ENCODE results near the gene EHBP1L1. TPM values are rescaled to one million over a fixed set of nuclear protein-coding genes. Genes with fewer than 3 reads are reported as not detected.

EHBP1L1 gene
- total and polyA plus RNA-seq, 2 of the 13 experiments (the other 11 are each of a cell fraction or from before 2014, with no cell fraction given) = 8.3 to 10.6 TPM

- TF ChIP-seq, protein P1, sequence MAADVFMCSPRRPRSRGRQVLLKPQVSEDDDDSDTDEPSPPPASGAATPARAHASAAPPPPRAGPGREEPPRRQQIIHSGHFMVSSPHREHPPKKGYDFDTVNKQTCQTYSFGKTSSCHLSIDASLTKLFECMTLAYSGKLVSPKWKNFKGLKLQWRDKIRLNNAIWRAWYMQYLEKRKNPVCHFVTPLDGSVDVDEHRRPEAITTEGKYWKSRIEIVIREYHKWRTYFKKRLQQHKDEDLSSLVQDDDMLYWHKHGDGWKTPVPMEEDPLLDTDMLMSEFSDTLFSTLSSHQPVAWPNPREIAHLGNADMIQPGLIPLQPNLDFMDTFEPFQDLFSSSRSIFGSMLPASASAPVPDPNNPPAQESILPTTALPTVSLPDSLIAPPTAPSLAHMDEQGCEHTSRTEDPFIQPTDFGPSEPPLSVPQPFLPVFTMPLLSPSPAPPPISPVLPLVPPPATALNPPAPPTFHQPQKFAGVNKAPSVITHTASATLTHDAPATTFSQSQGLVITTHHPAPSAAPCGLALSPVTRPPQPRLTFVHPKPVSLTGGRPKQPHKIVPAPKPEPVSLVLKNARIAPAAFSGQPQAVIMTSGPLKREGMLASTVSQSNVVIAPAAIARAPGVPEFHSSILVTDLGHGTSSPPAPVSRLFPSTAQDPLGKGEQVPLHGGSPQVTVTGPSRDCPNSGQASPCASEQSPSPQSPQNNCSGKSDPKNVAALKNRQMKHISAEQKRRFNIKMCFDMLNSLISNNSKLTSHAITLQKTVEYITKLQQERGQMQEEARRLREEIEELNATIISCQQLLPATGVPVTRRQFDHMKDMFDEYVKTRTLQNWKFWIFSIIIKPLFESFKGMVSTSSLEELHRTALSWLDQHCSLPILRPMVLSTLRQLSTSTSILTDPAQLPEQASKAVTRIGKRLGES (CRISPR knock-in tag; IDR thresholded peaks at IDR 0.05; ENCODE audit: borderline replicate concordance) = no peak; the same call in 1 of the 2 replicates
- TF ChIP-seq KLF9 (CRISPR knock-in tag; IDR thresholded peaks at IDR 0.05; ENCODE audit: low read depth) = no peak
- no peak for TF ChIP-seq ZNF720 (CRISPR knock-in tag; IDR thresholded peaks at IDR 0.05)
- TF ChIP-seq ZSCAN30 (CRISPR knock-in tag; IDR thresholded peaks at IDR 0.05) = no peak
- TF ChIP-seq ZFP41 (CRISPR knock-in tag; IDR thresholded peaks at IDR 0.05; ENCODE audit: borderline replicate concordance) = no peak
- no peak for TF ChIP-seq ZFYVE20 (CRISPR knock-in tag; IDR thresholded peaks at IDR 0.05; ENCODE audit: borderline replicate concordance, low read depth)
- peak; percentile 45; the same call in 1 of the 2 replicates for TF ChIP-seq TAF1 (CRISPR knock-in tag; IDR thresholded peaks at IDR 0.05)
- 0 out of 2 replicates have a peak, but pooled peaks have one; percentile 41 for TF ChIP-seq HBP1 (CRISPR knock-in tag; IDR thresholded peaks at IDR 0.05; ENCODE audit: low read depth)
- no peak for TF ChIP-seq CBX2 (IDR thresholded peaks at IDR 0.05; ENCODE audit: low read depth, low read length)
- no peak for TF ChIP-seq CBX2 (CRISPR knock-in tag; IDR thresholded peaks at IDR 0.05; ENCODE audit: low read depth)
- TF ChIP-seq GATA4 (IDR thresholded peaks at IDR 0.05; ENCODE audit: borderline replicate concordance, low read depth) = 0 out of 2 replicates have a peak, but pooled peaks have one; percentile 23
- TF ChIP-seq BHLHE40 (IDR thresholded peaks at IDR 0.05; ENCODE audit: low read length) = 0 out of 2 replicates have a peak, but pooled peaks have one; percentile 23
- no peak for TF ChIP-seq GABPB1 (CRISPR knock-in tag; IDR thresholded peaks at IDR 0.05)
- no peak for TF ChIP-seq XRCC5 (optimal IDR thresholded peaks at IDR 0.05; ENCODE audit: low read length)
- TF ChIP-seq ZFX (CRISPR knock-in tag; IDR thresholded peaks at IDR 0.05; ENCODE audit: low read depth) = peak; percentile 55
Observed at GRCh38 chr11:65615950-65616574, 40.2 kb downstream of the EHBP1L1 start (continued).

Measured in HepG2 (cell line).